DOHH2 (cell line): ENCODE results near the gene HK3.

Experiments
- H3F3A ChIP-seq: fragments of 200-600 bp; sonication (generic), shearing (Covaris generic); 2 replicates; pipeline ENCODE4 v1.6.0; 2016; ENCODE audit warnings: antibody characterized with exemption, mild to moderate bottlenecking; ENCODE audit not compliant: control insufficient read depth, insufficient read depth
- H3K27ac ChIP-seq: fragments of 200-600 bp; sonication (generic); 2 replicates; pipeline ENCODE4 v1.5.1; 2014; ENCODE audit warnings: low read depth, mild to moderate bottlenecking, low read length, moderate library complexity
- H3K27me3 ChIP-seq: fragments of 200-600 bp; sonication (generic); 2 replicates; pipeline ENCODE4 v1.6.1; 2014; ENCODE audit warnings: mild to moderate bottlenecking, low read length, mixed read lengths; ENCODE audit not compliant: control insufficient read depth
- H3K36me3 ChIP-seq: fragments of 200-600 bp; sonication (generic); 2 replicates; pipeline ENCODE4 v1.6.1; 2014; ENCODE audit warnings: mild to moderate bottlenecking, low read length, moderate library complexity, mixed read lengths; ENCODE audit not compliant: control insufficient read depth
- H3K4me1 ChIP-seq: fragments of 200-600 bp; sonication (generic); 2 replicates; pipeline ENCODE4 v1.6.1; 2014; ENCODE audit warnings: mild to moderate bottlenecking, low read length, mixed read lengths; ENCODE audit not compliant: control insufficient read depth
- H3K4me2 ChIP-seq: fragments of 200-600 bp; sonication (generic); 2 replicates; pipeline ENCODE4 v1.6.0; 2014; ENCODE audit warnings: mild to moderate bottlenecking, low read length, moderate library complexity
- H3K4me3 ChIP-seq: fragments of 200-600 bp; sonication (generic); 2 replicates; pipeline ENCODE4 v1.5.1; 2014; ENCODE audit warnings: mild to moderate bottlenecking, low read length, mixed read lengths
- H3K79me2 ChIP-seq: fragments of 200-600 bp; sonication (generic); 2 replicates; pipeline ENCODE4 v1.6.1; 2014; ENCODE audit warnings: mild to moderate bottlenecking, low read length, mixed read lengths; ENCODE audit not compliant: control insufficient read depth
- H3K9me2 ChIP-seq: fragments of 200-600 bp; sonication (generic); replicated peaks from 2 replicates; pipeline ENCODE4 v1.6.1; 2014; ENCODE audit warnings: mild to moderate bottlenecking, low read length, mixed read lengths; ENCODE audit not compliant: control insufficient read depth
- H3K9me3 ChIP-seq: fragments of 200-600 bp; sonication (generic); 2 replicates; pipeline ENCODE4 v1.6.1; 2014; ENCODE audit warnings: antibody characterized with exemption, low read length, mixed read lengths; ENCODE audit not compliant: control insufficient read depth, insufficient read depth
- H4K20me1 ChIP-seq: fragments of 200-600 bp; sonication (generic); 2 replicates; pipeline ENCODE4 v1.6.0; 2014; ENCODE audit warnings: low read depth, mild to moderate bottlenecking, antibody characterized with exemption, low read length, moderate library complexity; ENCODE audit not compliant: control insufficient read depth, insufficient read depth
- CTCF ChIP-seq: fragments of 200-600 bp; sonication (generic); IDR thresholded peaks from one replicate; pipeline ENCODE4 v1.5.1; 2014; ENCODE audit warnings: antibody characterized with exemption, mild to moderate bottlenecking, low read depth, low read length; ENCODE audit not compliant: poor library complexity, severe bottlenecking
- EZH2phosphoT487 ChIP-seq: fragments of 200-600 bp; sonication (generic); IDR thresholded peaks from 2 replicates; pipeline ENCODE4 v1.6.1; 2017; ENCODE audit warnings: borderline replicate concordance, mild to moderate bottlenecking, antibody characterized with exemption, low read length, moderate library complexity, mixed read lengths

The HK3 gene

GRCh38 chr5:176878463-176878862 is 20.7 kb downstream of the HK3 start:
- Histone ChIP-seq H4K20me1 (no peaks in the 10 kb centered on the region), H3K9me2 (no peaks in the 10 kb centered on the region), H3K4me2 (no peak overlapping the region), H3F3A (no peaks in the 10 kb centered on the region), H3K27me3 (peaks cover 7% of the 10 kb centered on the region; the same call in 1 of the 2 replicates), H3K27ac (no peak overlapping the region), H3K9me3 (no peaks in the 10 kb centered on the region), H3K4me3 (no peak overlapping the region), H3K79me2 (no peaks in the 10 kb centered on the region), H3K36me3 (no peaks in the 10 kb centered on the region), H3K4me1 (no peaks in the 10 kb centered on the region)
- TF ChIP-seq EZH2phosphoT487 = no peak
- no peak for TF ChIP-seq CTCF

GRCh38 chr5:176877793-176878331 is 21.3 kb downstream of the HK3 start:
- TF ChIP-seq EZH2phosphoT487 (no peak), CTCF (no peak)
- H3K4me2 ChIP-seq = no peak overlapping the region
- H3F3A ChIP-seq = no peaks in the 10 kb centered on the region
- H3K27me3 ChIP-seq = peaks cover 7% of the 10 kb centered on the region; the same call in 1 of the 2 replicates
- H3K9me2 ChIP-seq = no peaks in the 10 kb centered on the region
- H3K4me3 ChIP-seq = no peak overlapping the region
- no peaks in the 10 kb centered on the region for H3K4me1 ChIP-seq
- H4K20me1 ChIP-seq = no peaks in the 10 kb centered on the region
- no peak overlapping the region for H3K27ac ChIP-seq
- no peaks in the 10 kb centered on the region for H3K36me3 ChIP-seq
- no peaks in the 10 kb centered on the region for H3K9me3 ChIP-seq
- H3K79me2 ChIP-seq = no peaks in the 10 kb centered on the region

- no peak overlapping the region for H3K4me3 ChIP-seq
- H3K9me2 ChIP-seq = no peaks in the 10 kb centered on the region
- no peaks in the 10 kb centered on the region for H3K9me3 ChIP-seq
- H3K79me2 ChIP-seq = no peaks in the 10 kb centered on the region
- H3K36me3 ChIP-seq = no peaks in the 10 kb centered on the region
- no peaks in the 10 kb centered on the region for H4K20me1 ChIP-seq
- no peak for TF ChIP-seq CTCF
- no peak for TF ChIP-seq EZH2phosphoT487
- peaks cover 7% of the 10 kb centered on the region; the same call in 1 of the 2 replicates for H3K27me3 ChIP-seq
- H3K4me1 ChIP-seq = no peaks in the 10 kb centered on the region
- H3K4me2 ChIP-seq = no peak overlapping the region
- no peak overlapping the region for H3K27ac ChIP-seq
- H3F3A ChIP-seq = no peaks in the 10 kb centered on the region
These were observed 22.4 kb downstream of the HK3 start for GRCh38 chr5:176876506-176877431.
